Measurements from ENCODE around the gene SOCS1.

GRCh38 chr16:11211061-11211976, 44.7 kb downstream of the SOCS1 start:
- TF ChIP-seq CTCF (conservative IDR thresholded peaks at IDR 0.05; ENCODE audit: low read depth, low read length), result no peak
- no peak for TF ChIP-seq RFX5 (IDR thresholded peaks at IDR 0.05; ENCODE audit: low read depth, low read length)
- no peak for TF ChIP-seq BHLHE40 (IDR thresholded peaks at IDR 0.05; ENCODE audit: low read depth, low read length)

Measured in IMR-90 (cell line).